ENCODE measurements around the gene MMP24OS.
"Not testable (repeated sequence)": the region's sequence is repeated elsewhere in the genome, so short reads cannot be mapped to it uniquely, and the experiment has no call there.

MMP24OS gene

GRCh38 chr20:35273449-35274171 is 4.3 kb downstream of the MMP24OS start:
- no peak for DNase-seq

GRCh38 chr20:35271904-35272303 is 6.0 kb downstream of the MMP24OS start:
- no peak for DNase-seq

GRCh38 chr20:35271073-35271882 is 6.6 kb downstream of the MMP24OS start:
- no peak for DNase-seq

GRCh38 chr20:35270021-35270902 is 7.7 kb downstream of the MMP24OS start:
- DNase-seq: no peak

- DNase-seq: no peak
These were observed 8.7 kb downstream of the MMP24OS start for GRCh38 chr20:35269055-35269781.

GRCh38 chr20:35267092-35267491 is 10.8 kb downstream of the MMP24OS start:
- DNase-seq: no peak

GRCh38 chr20:35264755-35265154 is 13.2 kb downstream of the MMP24OS start:
- DNase-seq: no peak

GRCh38 chr20:35263532-35264341 is 14.2 kb downstream of the MMP24OS start:
- DNase-seq: no peak

GRCh38 chr20:35262731-35263531 is 15.0 kb downstream of the MMP24OS start:
- DNase-seq: not testable (repeated sequence)

GRCh38 chr20:35262321-35262720 is 15.6 kb downstream of the MMP24OS start:
- not testable (repeated sequence) for DNase-seq

GRCh38 chr20:35260426-35260825 is 17.5 kb downstream of the MMP24OS start:
- DNase-seq: no peak

- no peak for DNase-seq
These were observed 20.6 kb downstream of the MMP24OS start for GRCh38 chr20:35257175-35257909.

GRCh38 chr20:35254448-35254999 is 23.4 kb downstream of the MMP24OS start:
- DNase-seq: no peak

- DNase-seq: no peak
These were observed 24.9 kb downstream of the MMP24OS start for GRCh38 chr20:35253010-35253409.

GRCh38 chr20:35252598-35252997 is 25.3 kb downstream of the MMP24OS start:
- not testable (repeated sequence) for DNase-seq

GRCh38 chr20:35252037-35252461 is 25.9 kb downstream of the MMP24OS start:
- no peak for DNase-seq

- DNase-seq: no peak
These were observed 26.3 kb downstream of the MMP24OS start for GRCh38 chr20:35251613-35251940.

GRCh38 chr20:35248641-35249475 is 29.1 kb downstream of the MMP24OS start:
- DNase-seq: no peak

GRCh38 chr20:35246723-35247122 is 31.2 kb downstream of the MMP24OS start:
- no peak for DNase-seq
